Upper lobe of right lung (tissue), 1 donor: ENCODE results near the gene FBXO30. TPM values are rescaled to one million over a fixed set of nuclear protein-coding genes. Genes with fewer than 3 reads are reported as not detected.

ENCODE experiments used
- ATAC-seq: fragments of 200-7000 bp; cut with Tn5 transposase; one replicate; pipeline ENCODE4 v1.9.1; 2020; ENCODE audit warnings: mild to moderate bottlenecking, moderate library complexity
- DNase-seq: peaks from one replicate; pipeline ENCODE4 v3.0.0-alpha.2; 2020
- H3K27ac ChIP-seq: fragments of 200-600 bp; one replicate; pipeline ENCODE4 v1.8.0; 2022
- H3K27me3 ChIP-seq: fragments of 200-600 bp; one replicate; pipeline ENCODE4 v1.8.0; 2022; ENCODE audit warnings: mild to moderate bottlenecking
- H3K36me3 ChIP-seq: fragments of 200-600 bp; one replicate; pipeline ENCODE4 v1.8.0; 2022
- H3K4me1 ChIP-seq: fragments of 200-600 bp; one replicate; pipeline ENCODE4 v1.8.0; 2022
- H3K4me3 ChIP-seq: fragments of 200-600 bp; one replicate; pipeline ENCODE4 v1.8.0; 2022; ENCODE audit warnings: mild to moderate bottlenecking
- H3K9me3 ChIP-seq: fragments of 200-600 bp; one replicate; pipeline ENCODE4 v1.8.0; 2022
- intact Hi-C: fragments of 100-400 bp; cut with DNase I; formaldehyde crosslinking; loops from one replicate; pipeline ENCODE4 v1.11.0; 2022
- total RNA-seq: library from RNA; stranded (reverse); fragmentation: NEBNext Ultra II Directional; extraction: Animal tissue kit (Norgen Biotek cat#: 25700); gene quantifications from one replicate; pipeline ENCODE4 v1.2.1, GENCODE V29; 2021
- TF ChIP-seq, protein P1 (sequence below): fragments of 200-600 bp; IDR thresholded peaks from one replicate; pipeline ENCODE4 v1.8.0; 2022; ENCODE audit warnings: antibody characterized with exemption
- donor health status: DM: no; HTN: yes; CAD: no; lungs with severe emphysema.

Gene FBXO30
- total RNA-seq, 1 donor from 2014 or later: 9.4 TPM

DNA sequence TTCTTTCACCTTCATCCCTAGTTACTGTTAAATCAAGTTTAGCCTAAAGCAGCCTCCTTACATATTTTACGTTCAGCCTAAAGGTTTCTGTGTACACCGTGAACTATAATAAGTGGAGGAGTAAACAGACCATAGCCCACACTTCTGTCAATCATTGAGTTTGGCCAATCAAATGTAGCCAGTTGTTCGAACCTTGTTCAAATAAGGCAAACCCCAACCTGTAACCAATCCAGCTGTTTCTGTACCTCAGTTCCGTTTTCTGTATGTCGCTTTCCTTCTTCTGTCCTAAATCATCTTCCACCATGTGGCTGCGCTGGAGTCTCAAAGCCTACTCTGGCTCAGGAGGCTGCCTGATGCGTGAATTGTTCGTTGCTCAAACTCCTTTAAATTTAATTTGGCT, 1.8 kb upstream of the FBXO30 start:
- no peak overlapping the region for H3K4me3 ChIP-seq
- intact Hi-C loops: no loop called here
- no peak for DNase-seq

DNA sequence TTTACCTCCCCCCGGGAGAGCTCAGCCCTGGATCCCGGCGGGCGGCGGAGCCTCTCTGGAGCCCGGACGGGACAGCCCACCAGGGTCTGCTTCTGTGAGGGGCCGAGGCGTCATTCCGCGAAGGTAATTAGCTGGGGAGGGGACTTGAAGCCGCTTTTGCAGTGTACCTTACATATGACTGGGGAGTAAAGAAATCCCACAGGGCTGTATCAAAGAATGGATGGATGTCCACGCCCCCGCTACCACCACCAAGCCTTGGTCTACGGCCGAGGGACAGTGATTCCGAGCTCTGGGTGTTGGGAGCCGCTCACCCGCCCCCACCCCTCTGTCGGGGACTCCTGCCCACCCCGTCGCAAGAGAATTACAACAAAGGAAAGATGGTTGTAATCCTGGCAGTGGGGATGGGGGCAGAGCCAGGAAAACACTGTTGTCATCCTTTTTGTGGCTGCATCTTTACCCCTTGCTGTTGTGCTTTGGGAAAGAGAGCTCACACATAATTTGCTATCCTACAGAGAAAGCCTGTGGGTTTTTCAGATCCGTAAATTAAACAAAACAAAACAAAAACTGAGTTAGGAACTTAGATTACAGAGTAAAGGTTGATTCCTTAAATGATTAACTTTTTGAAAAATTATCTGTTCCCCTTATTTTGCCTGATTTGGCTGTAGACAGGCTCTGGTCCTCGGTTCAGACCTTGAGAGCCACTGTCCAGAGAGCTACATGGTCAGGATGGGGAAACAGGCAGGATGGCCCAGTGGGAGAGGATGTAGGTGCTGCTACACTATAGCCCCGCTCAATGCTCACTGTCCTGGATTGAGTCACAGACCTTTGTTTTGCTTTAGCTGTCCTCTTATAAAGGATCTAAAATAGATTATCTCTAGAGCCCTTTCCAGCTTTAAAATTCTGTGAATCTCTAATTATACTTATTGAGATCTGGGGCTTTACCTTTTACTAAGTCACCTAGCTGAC, 997 bp upstream of the FBXO30 start:
- TF ChIP-seq, protein P1, sequence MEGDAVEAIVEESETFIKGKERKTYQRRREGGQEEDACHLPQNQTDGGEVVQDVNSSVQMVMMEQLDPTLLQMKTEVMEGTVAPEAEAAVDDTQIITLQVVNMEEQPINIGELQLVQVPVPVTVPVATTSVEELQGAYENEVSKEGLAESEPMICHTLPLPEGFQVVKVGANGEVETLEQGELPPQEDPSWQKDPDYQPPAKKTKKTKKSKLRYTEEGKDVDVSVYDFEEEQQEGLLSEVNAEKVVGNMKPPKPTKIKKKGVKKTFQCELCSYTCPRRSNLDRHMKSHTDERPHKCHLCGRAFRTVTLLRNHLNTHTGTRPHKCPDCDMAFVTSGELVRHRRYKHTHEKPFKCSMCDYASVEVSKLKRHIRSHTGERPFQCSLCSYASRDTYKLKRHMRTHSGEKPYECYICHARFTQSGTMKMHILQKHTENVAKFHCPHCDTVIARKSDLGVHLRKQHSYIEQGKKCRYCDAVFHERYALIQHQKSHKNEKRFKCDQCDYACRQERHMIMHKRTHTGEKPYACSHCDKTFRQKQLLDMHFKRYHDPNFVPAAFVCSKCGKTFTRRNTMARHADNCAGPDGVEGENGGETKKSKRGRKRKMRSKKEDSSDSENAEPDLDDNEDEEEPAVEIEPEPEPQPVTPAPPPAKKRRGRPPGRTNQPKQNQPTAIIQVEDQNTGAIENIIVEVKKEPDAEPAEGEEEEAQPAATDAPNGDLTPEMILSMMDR: no peak
- no peak for ATAC-seq
- intact Hi-C loops: no loop called here

More for the DNA sequence above, 1.8 kb upstream of the FBXO30 start:
- H3K36me3 ChIP-seq: no peaks in the 10 kb centered on the region
- no peaks in the 10 kb centered on the region for H3K27me3 ChIP-seq
- peaks cover 29% of the 10 kb centered on the region for H3K4me1 ChIP-seq
- ATAC-seq: no peak
- TF ChIP-seq, protein P1: no peak
- H3K27ac ChIP-seq: no peak overlapping the region
- H3K9me3 ChIP-seq: no peaks in the 10 kb centered on the region

DNA sequence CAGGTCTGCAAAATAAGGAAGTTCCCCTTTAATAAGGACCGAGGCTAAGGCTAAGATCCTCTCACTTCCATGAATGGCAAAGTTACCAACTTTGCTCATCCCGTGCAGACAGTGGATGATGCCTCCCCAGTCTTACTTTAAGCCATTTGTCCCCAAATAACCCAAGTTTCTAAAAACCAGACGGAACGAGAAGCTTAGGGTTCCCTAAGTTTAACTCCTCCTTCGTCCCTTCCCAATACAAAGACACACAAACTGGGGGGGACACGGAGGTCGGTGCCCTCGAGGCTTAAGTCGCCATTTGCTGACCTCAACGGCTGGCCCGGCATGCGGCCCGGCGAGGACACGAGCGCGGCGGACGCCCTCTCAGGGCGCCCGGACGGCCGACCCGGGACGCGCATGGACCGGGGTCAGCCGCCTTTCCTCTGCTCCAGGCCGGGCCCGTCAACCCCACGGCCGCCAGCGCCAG, 527 bp downstream of the FBXO30 start:
- H3K36me3 ChIP-seq: no peaks in the 10 kb centered on the region
- DNase-seq: no peak
- TF ChIP-seq, protein P1: no peak
- H3K27ac ChIP-seq: peak overlapping the region; percentile 94
- H3K9me3 ChIP-seq: no peaks in the 10 kb centered on the region
- H3K4me1 ChIP-seq: peaks cover 43% of the 10 kb centered on the region
- H3K4me3 ChIP-seq: peak overlapping the region; percentile 76
- intact Hi-C loops: no loop called here
- peak; percentile 18 for ATAC-seq
- H3K27me3 ChIP-seq: no peaks in the 10 kb centered on the region

More for the DNA sequence above, 997 bp upstream of the FBXO30 start:
- H3K4me3 ChIP-seq: peak overlapping the region; percentile 76
- no peaks in the 10 kb centered on the region for H3K27me3 ChIP-seq
- H3K4me1 ChIP-seq: peaks cover 31% of the 10 kb centered on the region
- H3K27ac ChIP-seq: peak overlapping the region; percentile 94
- DNase-seq: no peak
- H3K9me3 ChIP-seq: no peaks in the 10 kb centered on the region
- no peaks in the 10 kb centered on the region for H3K36me3 ChIP-seq

DNA sequence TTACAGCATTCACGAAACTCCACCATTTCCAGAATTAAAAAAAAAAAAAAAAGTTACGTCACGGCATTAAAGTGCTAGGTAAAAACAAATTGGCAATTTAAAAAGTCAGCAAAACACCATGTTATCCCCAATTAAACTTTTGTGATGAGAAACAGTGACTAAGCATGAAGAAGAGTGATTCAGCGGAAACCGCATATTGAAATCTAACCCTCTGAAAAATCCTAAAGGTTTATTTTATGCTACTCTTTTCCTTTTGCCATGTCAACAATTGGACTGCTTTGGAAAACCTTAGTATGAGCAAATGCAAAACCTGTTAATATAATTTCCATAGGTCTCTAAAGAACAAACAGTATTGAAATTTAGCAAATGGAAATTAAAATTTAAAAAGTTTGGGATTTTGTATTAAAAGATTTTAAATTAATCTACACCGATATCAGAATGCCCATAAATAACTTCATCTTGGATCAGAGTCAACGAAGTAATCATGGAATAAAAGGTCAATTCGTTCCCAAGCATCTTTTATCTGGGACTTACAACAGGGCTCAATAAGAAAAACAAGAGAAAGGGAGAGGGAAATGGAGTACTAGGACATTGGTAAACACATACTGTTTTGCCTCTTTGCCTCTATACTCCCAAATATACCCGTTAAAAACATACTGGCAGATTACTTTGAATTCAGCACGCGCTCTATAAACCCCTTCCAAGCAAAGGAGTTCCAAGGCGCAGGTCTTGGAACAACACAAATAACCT, 1.1 kb downstream of the FBXO30 start:
- no peaks in the 10 kb centered on the region for H3K9me3 ChIP-seq
- no peaks in the 10 kb centered on the region for H3K36me3 ChIP-seq
- TF ChIP-seq, protein P1: no peak
- intact Hi-C loops: no loop called here
- DNase-seq (no peak), ATAC-seq (no peak)
- peaks cover 43% of the 10 kb centered on the region for H3K4me1 ChIP-seq
- H3K4me3 ChIP-seq: peak overlapping the region; percentile 76
- H3K27ac ChIP-seq: peak overlapping the region; percentile 94
- H3K27me3 ChIP-seq: no peaks in the 10 kb centered on the region

DNA sequence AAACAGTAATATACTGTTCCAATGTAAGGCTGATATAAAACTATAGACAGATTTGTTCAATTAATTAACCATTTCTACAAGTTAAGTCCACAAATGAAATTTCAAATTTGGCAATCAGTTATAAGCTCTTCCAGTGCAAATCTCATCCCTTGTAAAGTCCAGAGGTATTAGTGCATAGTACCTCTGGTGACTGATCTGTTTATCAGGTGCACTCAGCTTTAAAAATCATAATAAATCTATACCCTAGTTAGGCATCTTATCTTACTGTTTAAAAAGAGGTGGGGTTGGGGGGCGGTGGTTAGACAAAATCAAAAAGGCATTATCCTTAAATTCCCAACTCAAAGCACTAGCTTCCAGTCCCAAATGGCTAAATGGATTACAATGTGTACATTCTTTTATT, 2.9 kb downstream of the FBXO30 start:
- no peak for ATAC-seq
- no peaks in the 10 kb centered on the region for H3K9me3 ChIP-seq
- TF ChIP-seq, protein P1: no peak
- no peak overlapping the region for H3K4me3 ChIP-seq
- H3K27me3 ChIP-seq: no peaks in the 10 kb centered on the region
- intact Hi-C loops: no loop called here
- peaks cover 43% of the 10 kb centered on the region for H3K4me1 ChIP-seq
- no peak for DNase-seq
- H3K36me3 ChIP-seq: no peaks in the 10 kb centered on the region
- no peak overlapping the region for H3K27ac ChIP-seq
